Subcutaneous adipose tissue (tissue), 4 donors: ENCODE measurements around the gene PRM1. TPM values are rescaled to one million over a fixed set of nuclear protein-coding genes. Genes with fewer than 3 reads are reported as not detected.

ENCODE experiments used
- total RNA-seq, 4 donors: library from RNA; depleted of rRNA; stranded (reverse); fragments of >200 nt; gene quantifications; one replicate each; pipeline ENCODE4 v1.1.0, GENCODE V29; 2016
- TF ChIP-seq, protein P1 (sequence below): fragments of 450-650 bp; IDR thresholded peaks from one replicate; pipeline ENCODE4 v1.5.1; 2016; ENCODE audit warnings: low read depth, mild to moderate bottlenecking, control low read depth, antibody characterized with exemption, moderate library complexity

Gene PRM1
- total RNA-seq, 4 donors from 2014 or later = not detected

DNA sequence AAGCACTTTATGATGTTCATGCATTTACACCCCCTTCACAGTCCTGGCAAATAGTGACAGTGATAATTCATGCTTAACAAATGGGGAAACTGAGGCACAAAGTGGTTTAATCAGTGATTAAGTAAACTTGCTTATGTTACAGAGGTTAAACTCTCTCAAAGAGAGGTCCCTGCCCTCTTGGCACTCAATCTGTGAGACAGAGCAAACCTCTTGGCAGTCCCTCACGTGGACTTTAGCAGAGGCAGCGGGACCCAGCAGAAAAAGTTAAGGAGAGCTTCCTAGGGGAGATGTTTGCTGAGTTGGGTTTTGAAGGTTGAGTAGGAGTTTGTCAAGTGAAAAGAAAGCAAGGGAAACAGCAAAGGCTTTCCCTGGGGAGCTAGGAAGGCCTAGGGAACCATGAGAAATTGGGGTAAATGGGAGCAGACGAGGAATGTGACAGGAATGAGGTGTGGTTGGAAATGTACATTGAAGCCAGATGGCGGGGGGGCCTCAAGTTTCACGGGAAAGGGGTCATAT, 35.9 kb downstream of the PRM1 start:
- TF ChIP-seq, protein P1, sequence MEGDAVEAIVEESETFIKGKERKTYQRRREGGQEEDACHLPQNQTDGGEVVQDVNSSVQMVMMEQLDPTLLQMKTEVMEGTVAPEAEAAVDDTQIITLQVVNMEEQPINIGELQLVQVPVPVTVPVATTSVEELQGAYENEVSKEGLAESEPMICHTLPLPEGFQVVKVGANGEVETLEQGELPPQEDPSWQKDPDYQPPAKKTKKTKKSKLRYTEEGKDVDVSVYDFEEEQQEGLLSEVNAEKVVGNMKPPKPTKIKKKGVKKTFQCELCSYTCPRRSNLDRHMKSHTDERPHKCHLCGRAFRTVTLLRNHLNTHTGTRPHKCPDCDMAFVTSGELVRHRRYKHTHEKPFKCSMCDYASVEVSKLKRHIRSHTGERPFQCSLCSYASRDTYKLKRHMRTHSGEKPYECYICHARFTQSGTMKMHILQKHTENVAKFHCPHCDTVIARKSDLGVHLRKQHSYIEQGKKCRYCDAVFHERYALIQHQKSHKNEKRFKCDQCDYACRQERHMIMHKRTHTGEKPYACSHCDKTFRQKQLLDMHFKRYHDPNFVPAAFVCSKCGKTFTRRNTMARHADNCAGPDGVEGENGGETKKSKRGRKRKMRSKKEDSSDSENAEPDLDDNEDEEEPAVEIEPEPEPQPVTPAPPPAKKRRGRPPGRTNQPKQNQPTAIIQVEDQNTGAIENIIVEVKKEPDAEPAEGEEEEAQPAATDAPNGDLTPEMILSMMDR = no peak

DNA sequence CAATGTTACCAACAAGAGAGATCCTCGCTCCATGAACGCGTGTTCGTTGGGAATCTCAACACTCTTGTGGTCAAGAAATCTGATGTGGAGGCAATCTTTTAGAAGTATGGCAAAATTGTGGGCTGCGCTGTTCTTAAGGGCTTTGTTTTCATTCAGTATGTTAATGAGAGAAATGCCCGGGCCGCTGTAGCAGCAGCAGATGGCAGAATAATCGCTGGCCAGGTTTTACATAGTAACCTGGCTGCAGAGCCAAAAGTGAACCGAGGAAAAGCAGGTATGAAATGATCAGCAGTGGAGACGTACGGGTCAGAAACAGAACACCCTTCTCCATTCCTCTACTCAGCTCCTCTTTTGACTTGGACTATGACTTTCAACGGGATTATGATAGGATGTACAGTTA, 38.5 kb downstream of the PRM1 start:
- TF ChIP-seq, protein P1 = no peak

DNA sequence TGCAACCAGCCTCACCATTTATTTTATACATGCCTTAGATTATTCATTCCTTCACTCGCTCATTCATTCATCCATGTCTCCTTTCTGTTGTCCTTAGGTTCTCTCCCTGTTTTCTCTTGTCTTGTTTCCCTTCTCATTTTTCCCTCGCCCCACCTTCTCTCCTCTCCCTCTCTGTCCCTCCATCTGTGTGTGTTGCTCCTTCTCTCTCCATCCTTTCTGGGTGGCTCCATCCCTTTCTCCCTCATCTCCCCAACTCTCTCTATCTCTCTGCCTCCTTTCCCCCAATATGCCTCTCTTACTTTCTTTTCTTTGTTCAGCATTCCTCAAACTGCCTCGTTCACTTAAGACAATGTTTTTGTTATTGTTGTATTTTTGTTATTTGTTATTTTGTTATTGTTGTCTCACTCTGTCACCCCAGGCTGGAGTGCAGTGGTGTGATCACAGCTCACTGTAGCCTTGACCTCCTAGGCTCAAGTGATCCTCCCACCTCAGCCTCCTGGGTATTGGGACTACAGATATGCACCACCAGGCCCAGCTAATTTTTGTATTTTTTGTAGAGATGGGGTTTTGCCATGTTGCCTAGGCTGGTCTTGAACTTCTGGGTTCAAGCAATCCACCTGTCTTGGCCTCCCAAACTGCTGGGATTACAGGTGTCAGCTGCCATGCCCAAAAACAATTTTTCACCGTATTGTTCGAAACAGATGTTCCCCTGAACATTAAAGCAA, 39.5 kb downstream of the PRM1 start:
- TF ChIP-seq, protein P1 = no peak

DNA sequence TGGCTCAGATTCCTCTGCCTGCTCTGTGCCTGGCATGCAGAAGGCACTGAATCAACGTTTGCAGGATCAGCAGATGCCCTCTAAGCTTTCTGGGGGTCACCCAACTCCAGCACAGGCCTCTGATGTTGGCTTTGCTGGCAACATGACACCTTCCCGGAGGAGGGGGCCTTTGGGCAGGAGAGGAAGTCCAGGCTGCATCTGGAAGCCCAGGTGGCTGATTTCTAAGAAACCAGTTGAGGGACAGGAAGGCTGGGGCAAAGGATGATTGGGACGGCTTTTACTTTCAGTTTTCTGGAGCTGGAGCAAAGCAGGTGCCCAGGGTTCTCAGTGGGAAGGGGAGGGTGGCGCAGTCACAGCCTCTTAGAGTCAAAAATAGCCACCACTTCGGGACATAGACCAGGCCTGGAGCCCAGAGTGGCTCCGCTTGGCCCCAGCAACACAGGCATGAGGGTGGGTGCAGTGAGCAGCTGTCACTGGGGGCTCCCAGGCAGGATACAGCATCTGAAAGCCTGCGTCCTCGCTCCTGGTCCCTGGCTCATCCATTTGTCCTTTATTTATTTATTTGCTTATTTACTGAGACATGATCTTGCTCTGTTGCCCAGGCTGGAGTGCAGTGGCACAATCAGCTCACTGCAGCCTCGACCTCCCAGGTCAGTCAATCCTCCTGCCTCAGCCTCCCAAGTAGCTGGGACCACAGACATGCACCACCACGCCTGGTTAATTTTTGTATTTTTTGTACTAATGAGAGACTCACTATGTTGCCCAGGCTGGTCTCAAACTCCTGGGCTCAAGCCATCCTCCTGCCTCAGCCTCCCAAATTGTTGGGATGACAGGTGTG, 40.3 kb downstream of the PRM1 start:
- TF ChIP-seq, protein P1 = no peak

DNA sequence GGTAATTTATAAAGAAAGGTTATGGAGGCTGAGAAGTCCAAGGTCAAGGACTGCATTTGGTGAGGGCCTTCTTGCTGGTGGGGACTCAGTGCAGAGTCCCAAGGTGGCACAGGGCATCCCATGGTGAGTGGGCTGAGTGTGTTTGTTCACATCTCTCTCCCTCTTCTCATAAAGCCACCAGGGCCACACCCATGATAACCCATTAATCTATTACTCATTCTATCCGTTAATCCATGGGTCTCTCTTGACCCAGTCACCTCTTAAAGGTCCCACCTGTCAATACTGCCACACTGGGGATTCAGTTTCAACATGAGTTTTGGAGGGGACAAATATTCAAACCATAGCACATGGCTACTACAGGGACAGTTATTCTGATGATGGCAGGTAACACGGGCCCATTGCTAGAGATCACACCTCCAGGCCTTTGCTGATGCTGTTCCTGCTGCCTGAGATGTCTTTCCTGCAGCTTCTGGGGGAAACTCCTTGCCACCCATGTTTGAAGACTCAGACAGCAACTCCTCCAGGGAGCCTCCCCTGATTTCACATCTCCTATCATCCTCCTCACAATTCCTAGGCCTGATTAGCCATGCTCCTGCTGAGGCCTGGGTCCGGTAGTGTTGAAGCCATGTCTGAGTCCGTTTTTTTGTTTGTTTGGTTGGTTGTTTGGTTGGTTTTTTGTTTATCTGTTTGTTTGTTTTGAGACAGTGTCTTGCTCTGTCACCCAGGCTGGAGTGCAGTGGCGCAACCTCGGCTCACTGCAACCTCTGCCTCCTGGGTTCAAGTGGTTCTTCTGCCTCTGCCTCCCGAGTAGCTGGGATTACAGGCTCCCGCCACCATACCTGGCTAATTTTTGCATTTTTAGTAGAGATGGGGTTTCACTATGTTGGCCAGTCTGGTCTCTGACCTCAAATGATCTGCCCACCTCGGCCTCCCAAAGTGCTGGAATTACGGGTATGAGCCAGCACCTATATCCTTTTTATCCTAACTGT, 41.2 kb downstream of the PRM1 start:
- TF ChIP-seq, protein P1 = no peak

DNA sequence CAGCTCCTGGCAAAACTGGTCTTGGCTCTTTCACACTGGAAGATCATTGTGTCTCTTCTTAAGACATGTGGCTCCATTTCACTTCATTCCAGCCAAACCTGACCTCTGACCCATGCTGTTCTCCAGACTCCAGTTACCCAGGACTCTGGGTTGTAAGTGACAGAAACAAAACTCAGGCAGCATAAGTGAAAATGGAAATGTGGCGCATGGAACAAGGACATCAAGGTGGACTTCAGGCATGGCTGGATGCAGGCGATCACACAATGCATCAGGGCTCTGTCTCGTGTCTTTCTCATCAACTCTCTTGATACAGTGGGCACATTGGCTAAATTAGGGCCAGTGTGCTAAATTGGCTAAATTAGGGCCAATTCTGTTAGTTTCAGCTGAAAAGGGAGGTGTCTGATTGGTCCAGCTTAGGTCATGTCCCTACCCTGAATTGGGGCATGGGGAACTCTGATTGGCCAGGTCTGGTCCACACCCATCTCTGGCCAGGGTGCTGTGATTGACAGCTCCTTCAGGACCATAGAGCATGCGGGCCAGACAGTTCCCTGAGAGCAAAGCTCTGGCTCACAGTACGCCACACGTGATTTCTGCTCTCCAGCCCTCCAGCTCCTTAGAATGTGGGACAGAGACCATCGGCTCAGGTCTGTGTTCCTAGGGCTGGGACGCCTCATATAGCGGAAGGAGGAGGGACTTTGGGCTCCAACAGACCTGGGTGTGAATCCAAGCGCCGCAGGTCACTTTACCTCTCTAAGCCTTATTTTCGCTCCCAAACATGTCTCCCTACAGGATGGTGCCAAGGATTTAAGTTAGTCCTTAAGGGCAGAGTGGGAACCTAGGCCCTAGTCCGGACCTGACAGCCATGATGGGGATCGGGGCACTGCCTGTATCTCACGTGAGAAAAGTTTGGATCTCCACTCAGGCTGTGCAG, 42.6 kb downstream of the PRM1 start:
- TF ChIP-seq, protein P1 = no peak
